H1 (cell line): Measurements from ENCODE around the gene ADCK1. TPM values are rescaled to one million over a fixed set of nuclear protein-coding genes. Genes with fewer than 3 reads are reported as not detected.

Source experiments
- CHD7 ChIP-seq: fragments of 300-600 bp; sonication (generic); IDR thresholded peaks from 2 replicates; pipeline ENCODE4 v1.7.1; 2012; ENCODE audit warnings: low read length, moderate library complexity, mild to moderate bottlenecking, inconsistent platforms; ENCODE audit not compliant: insufficient replicate concordance
- CREB1 ChIP-seq: IDR thresholded peaks from 2 replicates; pipeline ENCODE4 v1.6.1; 2012; ENCODE audit warnings: inconsistent platforms
- TAF7 ChIP-seq: optimal IDR thresholded peaks from 2 replicates; pipeline ENCODE3; 2011; ENCODE audit warnings: low read depth, mild to moderate bottlenecking, inconsistent platforms, low read length, moderate library complexity, borderline replicate concordance
- polyA plus RNA-seq, 7 experiments: library from polyadenylated mRNA; depleted of rRNA in 3 of 7; stranded (reverse) in 5 of 7; unstranded in 2 of 7; fragments of >200 nt in 5 of 7; fragments of 200-250 nt in 2 of 7; gene quantifications; 1 replicate in 5 of 7; 2 replicates in 1 of 7; 4 replicates in 1 of 7; pipeline versions ENCODE4 v1.2.1 to v1.2.3, GENCODE V29; 2011 to 2013; ENCODE audit warnings: missing spikeins in 2 of 7, mixed read lengths in 2 of 7
- total RNA-seq: library from RNA; stranded (reverse); fragmentation: NEBNext Ultra II Directional; extraction: Animal tissue kit (Norgen Biotek cat#: 25700); gene quantifications from 2 replicates; pipeline ENCODE4 v1.2.1, GENCODE V29; 2021

The ADCK1 gene
- total and polyA plus RNA-seq, 2 of the 8 experiments (the other 6 are each of a cell fraction or from before 2014, with no cell fraction given), result 11.0 to 16.8 TPM

GRCh38 chr14:77869340-77869739 lies 69.4 kb downstream of the ADCK1 start (continued):
- no peak for TF ChIP-seq CHD7
- TF ChIP-seq TAF7, result no peak
- TF ChIP-seq CREB1, result no peak
